Measurements from ENCODE around the gene FAM24B.

- TF ChIP-seq CTCF (IDR thresholded peaks at IDR 0.05) (no peak), POLR2A (IDR thresholded peaks at IDR 0.05) (no peak)
Measured at GRCh38 chr10:122827302-122827701, 52.1 kb downstream of the FAM24B start.

Data from uterus (tissue), 2 donors.